K562 (cell line): ENCODE data around the gene NEDD9.

Experiments used
- ELF4 ChIP-seq: fragments of 450-650 bp; formaldehyde crosslinking; IDR thresholded peaks from 2 replicates; pipeline ENCODE4 v1.4.0; 2022; ENCODE audit warnings: missing genetic modification characterization
- MAFF ChIP-seq: IDR thresholded peaks from 2 replicates; pipeline ENCODE4 v1.6.1; 2012; ENCODE audit warnings: low read length, improper control_type of control experiment
- NBN ChIP-seq: fragments of 450-650 bp; IDR thresholded peaks from 2 replicates; pipeline ENCODE4 v1.6.1; 2016; ENCODE audit warnings: low read depth, mild to moderate bottlenecking

GRCh38 chr6:11210386-11211138, 21.9 kb downstream of the NEDD9 start:
- TF ChIP-seq ELF4 (no peak), NBN (no peak), MAFF (no peak)
